H9 (cell line): ENCODE measurements around the gene BLOC1S1. TPM values are rescaled to one million over a fixed set of nuclear protein-coding genes. Genes with fewer than 3 reads are reported as not detected.

ENCODE experiments used
- DNase-seq: peaks from one replicate; pipeline ENCODE4 v3.0.0-alpha.2; 2017
- H2AFZ ChIP-seq: one replicate; pipeline ENCODE4 v1.6.1; 2013; ENCODE audit warnings: mild to moderate bottlenecking, low read length, control low read depth, moderate library complexity
- H2AK5ac ChIP-seq: 2 replicates; pipeline ENCODE4 v1.6.1; 2013; ENCODE audit warnings: low read length, control low read depth, mixed read lengths; ENCODE audit not compliant: insufficient read length
- H2BK120ac ChIP-seq: one replicate; pipeline ENCODE4 v1.6.1; 2013; ENCODE audit warnings: low read depth, mild to moderate bottlenecking, low read length, control low read depth, inconsistent platforms; ENCODE audit not compliant: poor library complexity, severe bottlenecking
- H2BK12ac ChIP-seq: 2 replicates; pipeline ENCODE4 v1.6.1; 2013; ENCODE audit warnings: low read length, control low read depth, mixed read lengths, low read depth; ENCODE audit not compliant: insufficient read length
- H2BK15ac ChIP-seq: 2 replicates; pipeline ENCODE4 v1.6.1; 2013; ENCODE audit warnings: low read depth, low read length, control low read depth
- H2BK20ac ChIP-seq: one replicate; pipeline ENCODE4 v1.6.1; 2013; ENCODE audit warnings: low read depth, mild to moderate bottlenecking, low read length, control low read depth, inconsistent platforms; ENCODE audit not compliant: poor library complexity, severe bottlenecking
- H2BK5ac ChIP-seq: 2 replicates; pipeline ENCODE4 v1.6.1; 2013; ENCODE audit warnings: low read length, control low read depth, mixed read lengths; ENCODE audit not compliant: insufficient read length
- H3K14ac ChIP-seq: 2 replicates; pipeline ENCODE4 v1.6.1; 2013; ENCODE audit warnings: low read length, control low read depth; ENCODE audit not compliant: insufficient read depth
- H3K18ac ChIP-seq: 2 replicates; pipeline ENCODE4 v1.6.1; 2013; ENCODE audit warnings: low read depth, mild to moderate bottlenecking, mixed read lengths, low read length, control low read depth; ENCODE audit not compliant: insufficient read length
- H3K23ac ChIP-seq: 2 replicates; pipeline ENCODE4 v1.6.1; 2013; ENCODE audit warnings: low read length, control low read depth, mixed read lengths, low read depth; ENCODE audit not compliant: insufficient read length
- H3K23me2 ChIP-seq: 2 replicates; pipeline ENCODE4 v1.6.1; 2013; ENCODE audit warnings: low read depth, mild to moderate bottlenecking, mixed read lengths, low read length, control low read depth; ENCODE audit not compliant: insufficient read length, poor library complexity, severe bottlenecking
- H3K27ac ChIP-seq: 2 replicates; pipeline ENCODE4 v1.5.1; 2013; ENCODE audit warnings: low read length, control low read depth, mixed read lengths, low read depth; ENCODE audit not compliant: insufficient read length
- H3K27me3 ChIP-seq: 2 replicates; pipeline ENCODE4 v1.6.1; 2013; ENCODE audit warnings: low read length, control low read depth, inconsistent platforms; ENCODE audit not compliant: insufficient read depth
- H3K4ac ChIP-seq: 2 replicates; pipeline ENCODE4 v1.6.1; 2013; ENCODE audit warnings: low read depth, mild to moderate bottlenecking, control low read depth, inconsistent platforms, low read length, moderate library complexity
- H3K4me1 ChIP-seq: 2 replicates; pipeline ENCODE4 v1.6.1; 2013; ENCODE audit warnings: low read length, control low read depth, inconsistent platforms; ENCODE audit not compliant: insufficient read depth
- H3K4me2 ChIP-seq: 2 replicates; pipeline ENCODE4 v1.6.1; 2013; ENCODE audit warnings: low read length, control low read depth, mixed read lengths; ENCODE audit not compliant: insufficient read length, insufficient read depth
- H3K56ac ChIP-seq: 2 replicates; pipeline ENCODE4 v1.6.1; 2013; ENCODE audit warnings: low read depth, mild to moderate bottlenecking, mixed read lengths, low read length, control low read depth; ENCODE audit not compliant: insufficient read length
- H3K79me1 ChIP-seq: 2 replicates; pipeline ENCODE4 v1.6.1; 2013; ENCODE audit warnings: low read depth, mild to moderate bottlenecking, moderate library complexity, low read length, control low read depth, inconsistent platforms; ENCODE audit not compliant: insufficient read depth, poor library complexity, severe bottlenecking
- H3K79me2 ChIP-seq: 2 replicates; pipeline ENCODE4 v1.6.1; 2013; ENCODE audit warnings: low read length, control low read depth, inconsistent platforms; ENCODE audit not compliant: insufficient read depth
- H3K9ac ChIP-seq: 2 replicates; pipeline ENCODE4 v1.6.1; 2013; ENCODE audit warnings: low read length, control low read depth, mixed read lengths; ENCODE audit not compliant: insufficient read length; ENCODE audit errors: extremely low read depth
- H3K9me3 ChIP-seq: one replicate; pipeline ENCODE4 v1.6.1; 2013; ENCODE audit warnings: low read depth, low read length, inconsistent platforms; ENCODE audit not compliant: control insufficient read depth
- H3T11ph ChIP-seq: one replicate; pipeline ENCODE4 v1.6.1; 2013; ENCODE audit warnings: mild to moderate bottlenecking, low read length, control low read depth, inconsistent platforms
- H4K20me1 ChIP-seq: one replicate; pipeline ENCODE4 v1.6.1; 2013; ENCODE audit not compliant: control insufficient read depth, insufficient read length, insufficient read depth
- H4K5ac ChIP-seq: 2 replicates; pipeline ENCODE4 v1.6.1; 2013; ENCODE audit warnings: low read depth, mild to moderate bottlenecking, mixed read lengths, low read length, control low read depth; ENCODE audit not compliant: insufficient read length
- H4K8ac ChIP-seq: replicated peaks from 2 replicates; pipeline ENCODE4 v1.6.1; 2013; ENCODE audit warnings: low read length, control low read depth, mixed read lengths, low read depth; ENCODE audit not compliant: insufficient read length
- H4K91ac ChIP-seq: 2 replicates; pipeline ENCODE4 v1.6.1; 2013; ENCODE audit warnings: low read depth, mild to moderate bottlenecking, moderate library complexity, mixed read lengths, low read length, control low read depth; ENCODE audit not compliant: insufficient read length
- H3K27ac Mint-ChIP-seq, 3 experiments: 2 replicates in 2 of 3; 3 replicates in 1 of 3; pipeline ENCODE4 v1.8.0; 2020 to 2021; ENCODE audit warnings: mixed read lengths in 3 of 3, mild to moderate bottlenecking in 1 of 3, moderate library complexity in 1 of 3
- H3K27me3 Mint-ChIP-seq: 2 replicates; pipeline ENCODE4 v1.8.0; 2021; ENCODE audit warnings: low read depth, mild to moderate bottlenecking, moderate library complexity, mixed read lengths
- H3K36me3 Mint-ChIP-seq, 3 experiments: 2 replicates in 2 of 3; 3 replicates in 1 of 3; pipeline ENCODE4 v1.8.0; 2020 to 2021; ENCODE audit warnings: low read depth in 3 of 3, mixed read lengths in 3 of 3; ENCODE audit not compliant: insufficient read depth in 1 of 3
- H3K4me1 Mint-ChIP-seq, 2 experiments: 2 replicates each; pipeline ENCODE4 v1.8.0; 2020; ENCODE audit warnings: mixed read lengths in 2 of 2
- H3K4me3 Mint-ChIP-seq, 2 experiments: 2 replicates in 1 of 2; 3 replicates in 1 of 2; pipeline ENCODE4 v1.8.0; 2020 to 2021; ENCODE audit warnings: mild to moderate bottlenecking in 2 of 2, mixed read lengths in 2 of 2, moderate library complexity in 1 of 2
- H3K9me3 Mint-ChIP-seq, 2 experiments: 2 replicates in 1 of 2; 3 replicates in 1 of 2; pipeline ENCODE4 v1.8.0; 2020; ENCODE audit warnings: mild to moderate bottlenecking in 2 of 2, mixed read lengths in 2 of 2, moderate library complexity in 1 of 2
- CTCF ChIP-seq: fragments of 200-600 bp; sonication (generic); conservative IDR thresholded peaks from 3 replicates; pipeline ENCODE4 v1.8.0; 2021; ENCODE audit warnings: antibody characterized with exemption, mild to moderate bottlenecking
- WGBS: extraction: QIAGEN DNeasy Blood & Tissue Kit; methylation state at CpG from one replicate; pipeline ENCODE4 v1.1.7; 2013; ENCODE audit warnings: missing lambda C conversion rate, low lambda C conversion rate, mixed read lengths; ENCODE audit not compliant: insufficient read length; ENCODE audit errors: extremely low coverage; 5-methylcytosine and 5-hydroxymethylcytosine counted together
- total RNA-seq: library from RNA; stranded (reverse); gene quantifications from 2 replicates; pipeline ENCODE4 v1.2.1, GENCODE V29; 2021

BLOC1S1 gene
- total RNA-seq, 1 experiment from 2014 or later, result 108 TPM

- H3K4me1 Mint-ChIP-seq, result peaks cover 30 to 33% of the 10 kb centered on the region in 2 experiments
- H3K27me3 ChIP-seq, result no peaks in the 10 kb centered on the region
- peak overlapping the region in 1 of 3 experiments; percentile 81; a peak in 2 of 7 replicates for H3K27ac Mint-ChIP-seq
- no peak overlapping the region for H3K27ac ChIP-seq
- no peak for TF ChIP-seq CTCF
- H3K79me2 ChIP-seq, result peaks cover 7% of the 10 kb centered on the region; the same call in 1 of the 2 replicates
- no peak overlapping the region for H2BK5ac ChIP-seq
- H3K4me3 Mint-ChIP-seq, result no peak overlapping the region
- peaks cover 7% of the 10 kb centered on the region for H3K23me2 ChIP-seq
- no peak overlapping the region for H3K14ac ChIP-seq
- H3K9me3 ChIP-seq, result no peaks in the 10 kb centered on the region
- H2BK15ac ChIP-seq, result no peak overlapping the region
- no CpG with 5 or more reads among the region's 10 CpGs for WGBS
- peaks cover 7% of the 10 kb centered on the region for H3K79me1 ChIP-seq
- H3K23ac ChIP-seq, result no peak overlapping the region
- H3K4me2 ChIP-seq, result no peak overlapping the region
- no peak overlapping the region for H3T11ph ChIP-seq
- peak; percentile 28 for DNase-seq
- no peak overlapping the region for H2BK120ac ChIP-seq
- no peak overlapping the region for H3K18ac ChIP-seq
- H4K8ac ChIP-seq, result no peak overlapping the region
- H2AK5ac ChIP-seq, result no peak overlapping the region
- no peak overlapping the region for H4K5ac ChIP-seq
- no peak overlapping the region for H2AFZ ChIP-seq
- no peak overlapping the region for H3K56ac ChIP-seq
- no peak overlapping the region for H4K91ac ChIP-seq
- no peaks in the 10 kb centered on the region for H4K20me1 ChIP-seq
- no peaks in the 10 kb centered on the region for H3K27me3 Mint-ChIP-seq
- no peaks in the 10 kb centered on the region for H3K9me3 Mint-ChIP-seq
- peaks cover 5% of the 10 kb centered on the region; the same call in 1 of the 2 replicates for H3K4me1 ChIP-seq
- H3K9ac ChIP-seq, result no peak overlapping the region
- H2BK20ac ChIP-seq, result no peak overlapping the region
- H3K36me3 Mint-ChIP-seq, result peaks cover 21 to 54% (median 46%) of the 10 kb centered on the region in 3 experiments; a peak in 6 of 7 replicates
- no peak overlapping the region for H3K4ac ChIP-seq
- H2BK12ac ChIP-seq, result no peak overlapping the region
Measured at GRCh38 chr12:55723516-55724225, 7.8 kb downstream of the BLOC1S1 start.
